HG03159 (cell line): ENCODE measurements around the gene RNU1-4.
"Not testable (repeated sequence)": the region's sequence is repeated elsewhere in the genome, so short reads cannot be mapped to it uniquely, and the experiment has no call there.

Experiments used
- ATAC-seq: cut with Tn5 transposase; IDR thresholded peaks from one replicate; pipeline ENCODE4 v1.9.1; 2021; ENCODE audit warnings: mild to moderate bottlenecking, moderate library complexity; ENCODE audit not compliant: unreplicated experiment

The RNU1-4 gene

GRCh38 chr1:16787711-16788110 is 47.4 kb downstream of the RNU1-4 start:
- not testable (repeated sequence) for ATAC-seq
